Kidney (tissue), 14 donors: ENCODE measurements around the gene TNNI2. TPM values are rescaled to one million over a fixed set of nuclear protein-coding genes. Genes with fewer than 3 reads are reported as not detected.

Experiments
- DNase-seq, 5 donors: peaks; one replicate each; pipeline ENCODE4 v3.0.0-alpha.2; 2013 to 2020
- FAIRE-seq: peaks from 2 replicates; lab custom pipeline; 2012; peaks lifted over from hg19 to GRCh38; lab: Jason Lieb, UNC
- H3K27ac ChIP-seq, 2 donors: one replicate each; pipeline ENCODE4 v1.7.0; 2013; ENCODE audit warnings: low read depth in 2 of 2, low read length in 2 of 2, inconsistent platforms in 1 of 2
- H3K27me3 ChIP-seq: one replicate; pipeline ENCODE4 v1.7.1; 2013; ENCODE audit warnings: low read length, inconsistent platforms; ENCODE audit not compliant: control insufficient read depth, insufficient read depth
- H3K36me3 ChIP-seq, 3 donors: one replicate each; pipeline versions ENCODE4 v1.7.0 to v1.7.1; 2013; ENCODE audit warnings: low read length in 3 of 3, control low read depth in 1 of 3, inconsistent platforms in 1 of 3; ENCODE audit not compliant: insufficient read depth in 3 of 3, control insufficient read depth in 2 of 3
- H3K4me1 ChIP-seq, 3 donors: one replicate each; pipeline versions ENCODE4 v1.7.0 to v1.7.1; 2013; ENCODE audit warnings: low read length in 3 of 3, inconsistent platforms in 1 of 3, low read depth in 1 of 3; ENCODE audit not compliant: control insufficient read depth in 2 of 3, insufficient read depth in 2 of 3
- H3K4me3 ChIP-seq, 3 donors: one replicate each; pipeline versions ENCODE4 v1.7.0 to v1.8.1; 2013; ENCODE audit warnings: low read length in 3 of 3, control low read depth in 1 of 3, inconsistent platforms in 1 of 3
- H3K9ac ChIP-seq, 3 donors: one replicate each; pipeline versions ENCODE4 v1.7.0 to v1.7.1; 2013; ENCODE audit warnings: low read length in 3 of 3, control low read depth in 1 of 3, inconsistent platforms in 1 of 3
- H3K9me3 ChIP-seq, 3 donors: one replicate each; pipeline versions ENCODE4 v1.7.0 to v1.7.1; 2013; ENCODE audit warnings: low read length in 3 of 3, control low read depth in 1 of 3, inconsistent platforms in 1 of 3; ENCODE audit not compliant: control insufficient read depth in 2 of 3, insufficient read depth in 1 of 3
- intact Hi-C: fragments of 100-400 bp; cut with DNase I; formaldehyde crosslinking; loops from one replicate; pipeline ENCODE4 v1.11.1; 2022
- polyA plus RNA-seq: library from polyadenylated mRNA; stranded (reverse); fragments of 350-450 nt; fragmentation: Illumina TruSeq; extraction: RNeasy Lipid Tissue Mini Kit (QIAGEN cat#74804); gene quantifications from one replicate; pipeline ENCODE4 v1.2.3, GENCODE V29; 2014; ENCODE audit warnings: low read depth, low replicate concordance; ENCODE audit not compliant: insufficient read depth
- total RNA-seq: library from RNA; stranded (reverse); fragmentation: NEBNext Ultra II Directional; extraction: Animal tissue kit (Norgen Biotek cat#: 25700); gene quantifications from one replicate; pipeline ENCODE4 v1.2.1, GENCODE V29; 2021
- TF ChIP-seq, protein P1 (sequence below): IDR thresholded peaks from 3 replicates; pipeline ENCODE4 v1.5.1; 2012; ENCODE audit warnings: mild to moderate bottlenecking, moderate library complexity, borderline replicate concordance; ENCODE audit not compliant: insufficient read depth; ENCODE audit errors: extremely low read depth
- donor health status: control.
- donor health status: control.
- donor health status: control.
- donor health status: control.
- donor health status: control.
- donor health status: DM: yes; HTN: yes; CAD: no.
- donor health status: Normal renal cell carcinoma (clear cell type).

Gene TNNI2
- total and polyA plus RNA-seq, 2 donors from 2014 or later = 1.3 TPM; not detected in 1

DNA sequence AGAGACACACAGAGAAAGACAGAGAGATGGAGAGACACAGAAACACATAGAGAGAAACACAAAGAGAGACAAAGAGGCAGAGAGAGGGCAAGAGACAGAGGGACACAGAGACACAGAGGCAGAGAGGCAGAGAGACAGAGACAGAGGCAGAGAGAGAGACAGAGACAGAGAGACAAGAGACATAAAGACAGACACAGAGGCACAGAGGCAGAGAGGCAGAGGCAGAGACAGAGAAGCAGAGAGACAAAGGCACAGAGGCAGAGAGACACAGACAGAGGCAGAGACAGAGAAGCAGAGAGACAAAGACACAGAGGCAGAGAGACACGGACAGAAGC is 6.3 kb downstream of the TNNI2 start:
- Histone ChIP-seq H3K27ac (peak overlapping the region in 1 of 2 donors; percentile 54), H3K4me1 (peaks cover 3 to 10% (median 4%) of the 10 kb centered on the region in 3 donors), H3K4me3 (no peak overlapping the region), H3K9ac (no peak overlapping the region), H3K36me3 (no peaks in the 10 kb centered on the region), H3K27me3 (peaks cover 2% of the 10 kb centered on the region), H3K9me3 (no peaks in the 10 kb centered on the region)
- TF ChIP-seq, protein P1, sequence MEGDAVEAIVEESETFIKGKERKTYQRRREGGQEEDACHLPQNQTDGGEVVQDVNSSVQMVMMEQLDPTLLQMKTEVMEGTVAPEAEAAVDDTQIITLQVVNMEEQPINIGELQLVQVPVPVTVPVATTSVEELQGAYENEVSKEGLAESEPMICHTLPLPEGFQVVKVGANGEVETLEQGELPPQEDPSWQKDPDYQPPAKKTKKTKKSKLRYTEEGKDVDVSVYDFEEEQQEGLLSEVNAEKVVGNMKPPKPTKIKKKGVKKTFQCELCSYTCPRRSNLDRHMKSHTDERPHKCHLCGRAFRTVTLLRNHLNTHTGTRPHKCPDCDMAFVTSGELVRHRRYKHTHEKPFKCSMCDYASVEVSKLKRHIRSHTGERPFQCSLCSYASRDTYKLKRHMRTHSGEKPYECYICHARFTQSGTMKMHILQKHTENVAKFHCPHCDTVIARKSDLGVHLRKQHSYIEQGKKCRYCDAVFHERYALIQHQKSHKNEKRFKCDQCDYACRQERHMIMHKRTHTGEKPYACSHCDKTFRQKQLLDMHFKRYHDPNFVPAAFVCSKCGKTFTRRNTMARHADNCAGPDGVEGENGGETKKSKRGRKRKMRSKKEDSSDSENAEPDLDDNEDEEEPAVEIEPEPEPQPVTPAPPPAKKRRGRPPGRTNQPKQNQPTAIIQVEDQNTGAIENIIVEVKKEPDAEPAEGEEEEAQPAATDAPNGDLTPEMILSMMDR = no peak
- DNase-seq = no peak
- no peak for FAIRE-seq
- intact Hi-C loops = no loop called here

DNA sequence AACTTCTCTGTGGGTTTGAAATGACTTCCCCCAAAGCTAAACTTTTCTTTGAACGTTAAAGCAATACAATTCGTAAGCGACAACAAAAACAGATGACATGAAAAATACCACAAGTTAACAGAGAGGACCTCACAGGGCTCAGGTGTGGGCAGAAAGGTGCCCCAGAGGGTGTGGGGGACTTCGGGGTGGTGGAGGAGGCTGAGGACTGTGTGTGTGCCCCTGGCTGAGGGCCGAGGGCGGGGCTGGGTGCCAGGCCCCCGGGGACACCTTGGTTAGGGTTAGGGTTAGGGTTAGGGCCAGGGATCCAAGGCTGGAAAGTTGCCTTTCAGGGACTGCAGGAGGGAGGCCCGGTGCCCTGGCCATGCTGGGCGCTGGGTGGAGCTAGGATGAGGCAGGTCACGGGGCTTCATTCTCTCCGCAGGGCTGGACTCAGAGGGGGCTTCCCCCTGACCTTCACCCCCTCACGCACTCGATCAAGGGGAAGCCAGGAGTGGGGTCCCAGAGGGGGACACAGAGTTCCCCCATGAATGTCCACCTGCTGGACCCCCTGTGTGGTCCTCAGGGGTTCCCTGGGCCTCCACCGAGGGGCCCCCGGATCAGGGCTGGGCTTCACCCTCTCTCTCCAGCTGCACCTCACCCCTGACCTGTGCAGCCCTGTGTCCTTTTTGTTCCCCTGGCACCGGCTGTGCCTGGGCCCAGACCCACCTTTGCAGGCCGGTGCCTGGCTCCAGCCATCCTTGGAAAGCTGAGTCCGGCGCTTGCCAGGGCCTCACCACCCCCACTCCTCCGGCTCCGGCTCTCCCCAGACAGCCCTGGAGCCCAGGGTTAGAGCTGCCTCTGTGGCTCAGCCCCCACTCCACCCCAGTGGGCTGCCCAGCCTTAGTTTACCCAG is 7.0 kb downstream of the TNNI2 start:
- Histone ChIP-seq H3K4me3 (no peak overlapping the region), H3K27me3 (peaks cover 2% of the 10 kb centered on the region), H3K9ac (no peak overlapping the region), H3K4me1 (peaks cover 3 to 10% (median 4%) of the 10 kb centered on the region in 3 donors), H3K36me3 (no peaks in the 10 kb centered on the region), H3K9me3 (no peaks in the 10 kb centered on the region), H3K27ac (no peak overlapping the region)
- intact Hi-C loops = no loop called here
- DNase-seq (peak in 1 of 5 donors; percentile 64), FAIRE-seq (no peak)
- TF ChIP-seq, protein P1 = no peak

DNA sequence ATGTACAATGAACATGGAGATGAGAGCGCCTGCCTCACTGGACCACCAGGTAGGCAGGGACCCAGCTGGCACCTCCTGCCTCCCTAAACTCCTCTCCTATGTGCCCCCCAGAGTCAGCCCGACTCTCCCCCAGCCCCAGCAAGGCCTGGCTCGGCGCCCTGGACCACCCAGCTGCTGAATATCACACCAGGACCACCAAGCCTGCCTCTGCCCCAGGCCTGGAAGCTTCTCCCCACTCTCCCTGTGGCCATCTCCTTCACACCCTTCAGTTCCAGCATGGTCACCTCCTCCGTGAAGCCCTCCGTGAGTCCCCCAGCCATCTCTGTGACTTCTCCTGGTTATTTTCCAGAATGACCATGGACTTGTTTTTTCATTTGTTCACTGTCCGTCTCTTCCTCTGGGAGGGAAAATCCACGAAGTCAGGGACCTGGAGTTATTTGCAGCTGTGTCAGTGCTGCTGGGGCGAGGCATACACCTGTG is 7.7 kb downstream of the TNNI2 start:
- intact Hi-C loops = no loop called here
- peaks cover 3 to 12% (median 4%) of the 10 kb centered on the region in 3 donors for H3K4me1 ChIP-seq
- H3K9me3 ChIP-seq = no peaks in the 10 kb centered on the region
- no peak overlapping the region for H3K9ac ChIP-seq
- H3K27ac ChIP-seq = no peak overlapping the region
- no peaks in the 10 kb centered on the region for H3K36me3 ChIP-seq
- H3K27me3 ChIP-seq = peaks cover 2% of the 10 kb centered on the region
- H3K4me3 ChIP-seq = no peak overlapping the region
- FAIRE-seq = no peak
- TF ChIP-seq, protein P1 = no peak
- no peak for DNase-seq
